ENCODE data around the gene MYCBP2.

- TF ChIP-seq CTCF (IDR thresholded peaks at IDR 0.05) = no peak
- no peak for TF ChIP-seq POLR2A (IDR thresholded peaks at IDR 0.05)
- no peak for TF ChIP-seq EP300 (IDR thresholded peaks at IDR 0.05)
These were observed 23.9 kb upstream of the MYCBP2 start for GRCh38 chr13:77350811-77351210.

Measured in tibial nerve (tissue), 4 donors.